Astrocyte (in vitro differentiated cells and primary cell): ENCODE results near the gene TBC1D2B.

Experiments
- EZH2 ChIP-seq: IDR thresholded peaks from 2 replicates; pipeline ENCODE4 v1.6.1; 2012; ENCODE audit warnings: mild to moderate bottlenecking, low read length, inconsistent platforms; ENCODE audit not compliant: insufficient read depth
- TF ChIP-seq, protein P1 (sequence below): IDR thresholded peaks from 2 replicates; pipeline ENCODE4 v1.5.1; 2011; ENCODE audit warnings: low read depth, mild to moderate bottlenecking, inconsistent platforms, low read length, moderate library complexity; ENCODE audit not compliant: insufficient read depth

GRCh38 chr15:78083186-78083585 is 5.7 kb upstream of the TBC1D2B start:
- TF ChIP-seq, protein P1, sequence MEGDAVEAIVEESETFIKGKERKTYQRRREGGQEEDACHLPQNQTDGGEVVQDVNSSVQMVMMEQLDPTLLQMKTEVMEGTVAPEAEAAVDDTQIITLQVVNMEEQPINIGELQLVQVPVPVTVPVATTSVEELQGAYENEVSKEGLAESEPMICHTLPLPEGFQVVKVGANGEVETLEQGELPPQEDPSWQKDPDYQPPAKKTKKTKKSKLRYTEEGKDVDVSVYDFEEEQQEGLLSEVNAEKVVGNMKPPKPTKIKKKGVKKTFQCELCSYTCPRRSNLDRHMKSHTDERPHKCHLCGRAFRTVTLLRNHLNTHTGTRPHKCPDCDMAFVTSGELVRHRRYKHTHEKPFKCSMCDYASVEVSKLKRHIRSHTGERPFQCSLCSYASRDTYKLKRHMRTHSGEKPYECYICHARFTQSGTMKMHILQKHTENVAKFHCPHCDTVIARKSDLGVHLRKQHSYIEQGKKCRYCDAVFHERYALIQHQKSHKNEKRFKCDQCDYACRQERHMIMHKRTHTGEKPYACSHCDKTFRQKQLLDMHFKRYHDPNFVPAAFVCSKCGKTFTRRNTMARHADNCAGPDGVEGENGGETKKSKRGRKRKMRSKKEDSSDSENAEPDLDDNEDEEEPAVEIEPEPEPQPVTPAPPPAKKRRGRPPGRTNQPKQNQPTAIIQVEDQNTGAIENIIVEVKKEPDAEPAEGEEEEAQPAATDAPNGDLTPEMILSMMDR = no peak
- no peak for TF ChIP-seq EZH2
